ENCODE data around the gene IGHMBP2.
"Not testable (repeated sequence)": the region's sequence is repeated elsewhere in the genome, so short reads cannot be mapped to it uniquely, and the experiment has no call there.

DNA sequence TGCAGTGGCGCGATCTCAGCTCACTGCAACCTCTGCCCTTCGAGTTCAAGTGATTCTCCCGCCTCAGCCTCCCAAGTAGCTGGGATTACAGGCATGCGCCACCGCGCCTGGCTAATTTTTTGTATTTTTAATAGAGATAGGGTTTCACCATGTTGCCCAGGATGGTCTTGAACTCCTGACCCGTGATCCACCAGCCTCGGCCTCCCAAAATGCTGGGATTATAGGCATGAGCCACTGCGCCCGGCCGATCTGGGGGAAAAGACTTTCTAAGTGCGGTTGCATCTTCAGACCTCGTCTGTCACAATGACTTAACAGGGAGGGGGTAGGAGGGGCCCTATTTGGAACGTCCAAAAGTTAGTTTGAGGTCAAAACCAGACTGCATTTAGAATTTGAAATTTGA lies 18.9 kb upstream of the IGHMBP2 start:
- TF ChIP-seq, protein P1, sequence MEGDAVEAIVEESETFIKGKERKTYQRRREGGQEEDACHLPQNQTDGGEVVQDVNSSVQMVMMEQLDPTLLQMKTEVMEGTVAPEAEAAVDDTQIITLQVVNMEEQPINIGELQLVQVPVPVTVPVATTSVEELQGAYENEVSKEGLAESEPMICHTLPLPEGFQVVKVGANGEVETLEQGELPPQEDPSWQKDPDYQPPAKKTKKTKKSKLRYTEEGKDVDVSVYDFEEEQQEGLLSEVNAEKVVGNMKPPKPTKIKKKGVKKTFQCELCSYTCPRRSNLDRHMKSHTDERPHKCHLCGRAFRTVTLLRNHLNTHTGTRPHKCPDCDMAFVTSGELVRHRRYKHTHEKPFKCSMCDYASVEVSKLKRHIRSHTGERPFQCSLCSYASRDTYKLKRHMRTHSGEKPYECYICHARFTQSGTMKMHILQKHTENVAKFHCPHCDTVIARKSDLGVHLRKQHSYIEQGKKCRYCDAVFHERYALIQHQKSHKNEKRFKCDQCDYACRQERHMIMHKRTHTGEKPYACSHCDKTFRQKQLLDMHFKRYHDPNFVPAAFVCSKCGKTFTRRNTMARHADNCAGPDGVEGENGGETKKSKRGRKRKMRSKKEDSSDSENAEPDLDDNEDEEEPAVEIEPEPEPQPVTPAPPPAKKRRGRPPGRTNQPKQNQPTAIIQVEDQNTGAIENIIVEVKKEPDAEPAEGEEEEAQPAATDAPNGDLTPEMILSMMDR (IDR thresholded peaks at IDR 0.05; ENCODE audit: poor library complexity) = not testable (repeated sequence)
- not testable (repeated sequence) for TF ChIP-seq EZH2phosphoT487 (IDR thresholded peaks at IDR 0.05; ENCODE audit: low read depth, severe bottlenecking, unreplicated experiment)
